Activated CD8-positive, alpha-beta T cell treated with anti-CD3 and anti-CD28 coated beads for 36 hours (primary cell): Measurements from ENCODE around the gene RRM2. TPM values are rescaled to one million over a fixed set of nuclear protein-coding genes. Genes with fewer than 3 reads are reported as not detected.

Experiments
- ATAC-seq: fragments of 200-7000 bp; cut with Tn5 transposase; one replicate; pipeline ENCODE4 v1.10.0; 2021; ENCODE audit warnings: mild to moderate bottlenecking, moderate library complexity
- CTCF ChIA-PET: fragments of 350-600 bp; sonication (Branson Sonifier 250); formaldehyde crosslinking; loops from one replicate; lab custom pipeline; 2021; ENCODE audit warnings: antibody characterized with exemption; lab: Charles Lee
- POLR2A ChIA-PET: fragments of 350-600 bp; sonication (Branson Sonifier 250); formaldehyde crosslinking; loops from one replicate; lab custom pipeline; 2021; ENCODE audit warnings: antibody characterized with exemption; lab: Charles Lee
- DNase-seq: peaks from one replicate; pipeline ENCODE4 v3.0.0-alpha.2; 2020
- H3K27ac Mint-ChIP-seq: one replicate; pipeline ENCODE4 v1.8.0; 2021; ENCODE audit warnings: mild to moderate bottlenecking, mixed read lengths
- H3K27me3 Mint-ChIP-seq: one replicate; pipeline ENCODE4 v1.8.0; 2021; ENCODE audit warnings: mixed read lengths
- H3K36me3 Mint-ChIP-seq: one replicate; pipeline ENCODE4 v1.8.0; 2021; ENCODE audit warnings: low read depth, mixed read lengths
- H3K4me1 Mint-ChIP-seq: one replicate; pipeline ENCODE4 v1.8.0; 2021; ENCODE audit warnings: low read depth, mixed read lengths
- H3K4me3 Mint-ChIP-seq: one replicate; pipeline ENCODE4 v1.8.0; 2021; ENCODE audit warnings: mild to moderate bottlenecking, moderate library complexity, mixed read lengths
- H3K9me3 Mint-ChIP-seq: one replicate; pipeline ENCODE4 v1.8.0; 2021; ENCODE audit warnings: mixed read lengths
- CTCF ChIP-seq: fragments of 200-600 bp; IDR thresholded peaks from one replicate; pipeline ENCODE4 v1.8.0; 2022; ENCODE audit warnings: antibody characterized with exemption, mild to moderate bottlenecking
- intact Hi-C: fragments of 100-400 bp; cut with micrococcal nuclease; formaldehyde crosslinking; loops from one replicate; pipeline ENCODE4 v1.10.0; 2022
- total RNA-seq, 2 experiments: library from RNA; stranded (reverse); gene quantifications; one replicate each; pipeline ENCODE4 v1.2.3, GENCODE V29; 2021

RRM2 gene
- total RNA-seq, 2 experiments from 2014 or later, result 368 to 396 TPM

GRCh38 chr2:10172033-10172871, 49.7 kb downstream of the RRM2 start:
- no peak for TF ChIP-seq CTCF
- Mint-ChIP-seq H3K9me3 (no peaks in the 10 kb centered on the region), H3K36me3 (no peaks in the 10 kb centered on the region), H3K4me3 (no peak overlapping the region), H3K27ac (no peak overlapping the region), H3K4me1 (peaks cover 3% of the 10 kb centered on the region), H3K27me3 (no peaks in the 10 kb centered on the region)
- POLR2A ChIA-PET, result interaction anchor here (1.1 kb wide), 1 partner anchor 44 kb away, joined by 3 read pairs; no protein-coding TSS in a partner anchor
- DNase-seq (no peak), ATAC-seq (no peak)
- intact Hi-C loops, result no loop called here
- CTCF ChIA-PET, result interaction anchor here (1.0 to 1.8 kb wide), 2 partner anchors 100 to 263 kb away, joined by 4 to 5 read pairs; no protein-coding TSS in a partner anchor

- H3K36me3 Mint-ChIP-seq, result no peaks in the 10 kb centered on the region
- ATAC-seq (no peak), DNase-seq (no peak)
- no peak overlapping the region for H3K27ac Mint-ChIP-seq
- no peaks in the 10 kb centered on the region for H3K27me3 Mint-ChIP-seq
- H3K4me3 Mint-ChIP-seq, result no peak overlapping the region
- intact Hi-C loops, result no loop called here
- TF ChIP-seq CTCF, result no peak
- CTCF ChIA-PET, result interaction anchor here (1.8 kb wide), 1 partner anchor 262 kb away, joined by 5 read pairs; no protein-coding TSS in a partner anchor
- peaks cover 3% of the 10 kb centered on the region for H3K4me1 Mint-ChIP-seq
- no peaks in the 10 kb centered on the region for H3K9me3 Mint-ChIP-seq
- POLR2A ChIA-PET, result interaction anchor here (1.1 kb wide), 1 partner anchor 45 kb away, joined by 3 read pairs; no protein-coding TSS in a partner anchor
Measured at GRCh38 chr2:10173258-10174005, 50.9 kb downstream of the RRM2 start.

- TF ChIP-seq CTCF, result no peak
- H3K27ac Mint-ChIP-seq, result no peak overlapping the region
- DNase-seq (no peak), ATAC-seq (no peak)
- peaks cover 3% of the 10 kb centered on the region for H3K4me1 Mint-ChIP-seq
- ChIA-PET CTCF (no interaction called here), POLR2A (no interaction called here)
- H3K4me3 Mint-ChIP-seq, result no peak overlapping the region
- intact Hi-C loops, result no loop called here
- H3K27me3 Mint-ChIP-seq, result no peaks in the 10 kb centered on the region
- H3K36me3 Mint-ChIP-seq, result no peaks in the 10 kb centered on the region
- no peaks in the 10 kb centered on the region for H3K9me3 Mint-ChIP-seq
Measured at GRCh38 chr2:10174173-10174572, 51.6 kb downstream of the RRM2 start.

- Mint-ChIP-seq H3K27ac (no peak overlapping the region), H3K27me3 (no peaks in the 10 kb centered on the region), H3K4me1 (no peaks in the 10 kb centered on the region), H3K4me3 (no peak overlapping the region), H3K9me3 (no peaks in the 10 kb centered on the region), H3K36me3 (no peaks in the 10 kb centered on the region)
- DNase-seq (no peak), ATAC-seq (no peak)
- ChIA-PET POLR2A (interaction anchor here (0.7 kb wide), 1 partner anchor 54 kb away, joined by 3 read pairs; no protein-coding TSS in a partner anchor), CTCF (no interaction called here)
- TF ChIP-seq CTCF, result no peak
- intact Hi-C loops, result no loop called here
Measured at GRCh38 chr2:10175441-10175840, 52.9 kb downstream of the RRM2 start.
